Keratinocyte (primary cell): ENCODE results near the gene BAIAP2. TPM values are rescaled to one million over a fixed set of nuclear protein-coding genes. Genes with fewer than 3 reads are reported as not detected.
A peak's percentile ranks its signal among the peaks of the same experiment; 100 is the strongest.

Experiments
- DNase-seq: peaks from one replicate; pipeline ENCODE4 v3.0.0-alpha.2; 2011; ENCODE audit warnings: low read depth, missing footprints, low spot score
- FAIRE-seq: peaks from 2 replicates; lab custom pipeline; 2011; peaks lifted over from hg19 to GRCh38; lab: Jason Lieb, UNC
- H2AFZ ChIP-seq: 2 replicates; pipeline ENCODE4 v1.6.0; 2012; ENCODE audit warnings: low read length, control low read depth, inconsistent platforms; ENCODE audit not compliant: control insufficient read depth
- H3K27ac ChIP-seq: 2 replicates; pipeline ENCODE4 v1.5.1; 2011; ENCODE audit warnings: low read length; ENCODE audit not compliant: control insufficient read depth, insufficient read depth
- H3K27me3 ChIP-seq: 3 replicates; pipeline ENCODE4 v1.6.0; 2011; ENCODE audit warnings: low read length; ENCODE audit not compliant: control insufficient read depth, insufficient read depth; ENCODE audit errors: extremely low read depth
- H3K36me3 ChIP-seq, 2 experiments: 2 replicates in 1 of 2; 3 replicates in 1 of 2; pipeline ENCODE4 v1.5.1; 2011; ENCODE audit warnings: low read length in 2 of 2, mild to moderate bottlenecking in 1 of 2; ENCODE audit not compliant: control insufficient read depth in 2 of 2, insufficient read depth in 2 of 2; ENCODE audit errors: extremely low read depth in 1 of 2
- H3K4me1 ChIP-seq: 3 replicates; pipeline ENCODE4 v1.5.1; 2011; ENCODE audit warnings: low read length; ENCODE audit not compliant: control insufficient read depth, insufficient read depth; ENCODE audit errors: extremely low read depth
- H3K4me2 ChIP-seq: 3 replicates; pipeline ENCODE4 v1.6.0; 2011; ENCODE audit warnings: low read depth, low read length; ENCODE audit not compliant: control insufficient read depth, insufficient read depth; ENCODE audit errors: extremely low read depth
- H3K4me3 ChIP-seq, 3 experiments: fragments of 200-600 bp in 1 of 3; sonication (generic) in 1 of 3; 2 replicates in 2 of 3; 3 replicates in 1 of 3; pipeline ENCODE4 v1.5.1; 2011 to 2016; ENCODE audit warnings: low read length in 3 of 3, mild to moderate bottlenecking in 3 of 3, control low read depth in 2 of 3, inconsistent platforms in 1 of 3, low read depth in 1 of 3, mixed read lengths in 1 of 3, mixed run types in 1 of 3, moderate library complexity in 1 of 3; ENCODE audit not compliant: control insufficient read depth in 2 of 3, insufficient read depth in 2 of 3; ENCODE audit errors: extremely low read depth in 1 of 3
- H3K79me2 ChIP-seq: 2 replicates; pipeline ENCODE4 v1.6.0; 2012; ENCODE audit warnings: low read length; ENCODE audit not compliant: control insufficient read depth, insufficient read depth
- H3K9ac ChIP-seq: 3 replicates; pipeline ENCODE4 v1.6.0; 2011; ENCODE audit warnings: low read length; ENCODE audit not compliant: control insufficient read depth, insufficient read depth; ENCODE audit errors: extremely low read depth
- H3K9me1 ChIP-seq: 3 replicates; pipeline ENCODE4 v1.6.0; 2011; ENCODE audit warnings: low read length; ENCODE audit not compliant: control insufficient read depth, insufficient read depth; ENCODE audit errors: extremely low read depth
- H3K9me3 ChIP-seq: 2 replicates; pipeline ENCODE4 v1.5.1; 2012; ENCODE audit warnings: low read depth, low read length; ENCODE audit not compliant: control insufficient read depth
- H4K20me1 ChIP-seq: 3 replicates; pipeline ENCODE4 v1.6.0; 2011; ENCODE audit warnings: low read length; ENCODE audit not compliant: control insufficient read depth, insufficient read depth; ENCODE audit errors: extremely low read depth
- CTCF ChIP-seq, 3 experiments: IDR thresholded peaks in 1 of 3; conservative IDR thresholded peaks in 1 of 3; optimal IDR thresholded peaks in 1 of 3; 2 replicates in 2 of 3; 3 replicates in 1 of 3; pipeline versions ENCODE3 to v1.5.1; 2011; ENCODE audit warnings: low read length in 3 of 3, mild to moderate bottlenecking in 3 of 3, moderate library complexity in 2 of 3, control low read depth in 1 of 3, inconsistent platforms in 1 of 3; ENCODE audit not compliant: insufficient read depth in 2 of 3; ENCODE audit errors: extremely low read depth in 1 of 3
- EZH2 ChIP-seq: IDR thresholded peaks from one replicate; pipeline ENCODE4 v1.6.1; 2012; ENCODE audit warnings: inconsistent platforms, mild to moderate bottlenecking, low read length, moderate library complexity
- dilution Hi-C: fragments of 300-500 bp; cut with MboI; formaldehyde crosslinking; loops from one replicate; pipeline ENCODE4 v1.7.0; 2020; ENCODE audit warnings: low sequenced_read_pairs; ENCODE audit not compliant: extremely low pct_ligation_motif_present
- polyA plus RNA-seq, 5 experiments: library from polyadenylated mRNA; depleted of rRNA in 3 of 5; stranded (reverse) in 3 of 5; stranded (forward) in 1 of 5; unstranded in 1 of 5; fragments of >200 nt; gene quantifications; 1 replicate in 1 of 5; 2 replicates in 3 of 5; 3 replicates in 1 of 5; pipeline versions ENCODE4 v1.2.1 to v1.2.3, GENCODE V29; 2011 to 2012; ENCODE audit warnings: missing spikeins in 2 of 5, low read depth in 1 of 5, low replicate concordance in 1 of 5

The BAIAP2 gene
- polyA plus RNA-seq, 1 donor (not counting 4 experiments of a cell fraction or from before 2014, with no cell fraction given), result 56.7 TPM

DNA sequence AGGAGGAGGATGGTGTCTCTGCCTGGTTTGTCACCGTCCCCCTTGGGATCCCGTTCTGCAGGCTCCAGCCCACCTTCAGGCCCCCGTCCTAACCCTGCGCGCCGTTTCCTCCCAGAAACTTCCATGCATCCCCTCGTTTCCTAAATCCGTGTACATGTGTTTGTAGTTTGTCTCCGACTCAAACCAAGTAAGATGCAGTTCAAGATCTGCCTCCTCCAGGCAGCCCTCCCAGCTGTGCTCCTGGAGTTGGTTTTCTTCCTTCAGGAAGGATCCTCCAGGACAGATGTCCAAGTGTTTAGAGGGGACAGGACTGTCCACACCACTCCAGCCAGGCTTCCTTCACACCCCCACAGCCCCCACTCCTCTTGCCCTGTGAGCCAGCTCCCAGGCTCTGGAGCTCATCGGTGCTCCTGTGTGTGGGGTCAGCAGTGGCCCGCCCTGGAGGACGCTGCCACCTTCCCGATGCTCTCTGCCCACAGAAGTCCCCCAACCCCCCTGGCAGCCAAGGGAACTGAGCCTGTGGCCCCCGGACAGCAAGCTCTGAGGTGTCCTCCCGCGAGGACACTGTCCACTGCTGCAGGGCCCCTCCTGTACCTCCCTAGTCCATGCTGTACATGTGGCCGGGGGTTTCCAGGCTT lies 11.3 kb downstream of the BAIAP2 start:
- H3K36me3 ChIP-seq, result peaks cover 9 to 10% of the 10 kb centered on the region in 2 experiments
- no peaks in the 10 kb centered on the region for H4K20me1 ChIP-seq
- peaks cover 95% of the 10 kb centered on the region for H3K79me2 ChIP-seq
- peak overlapping the region; percentile 7 for H3K9ac ChIP-seq
- FAIRE-seq (no peak), DNase-seq (no peak)
- peaks cover 5% of the 10 kb centered on the region for H3K9me1 ChIP-seq
- no peak overlapping the region for H2AFZ ChIP-seq
- H3K4me2 ChIP-seq, result no peak overlapping the region
- no peak overlapping the region for H3K4me3 ChIP-seq
- no peak overlapping the region for H3K27ac ChIP-seq
- H3K27me3 ChIP-seq, result no peaks in the 10 kb centered on the region
- peaks cover 74% of the 10 kb centered on the region for H3K4me1 ChIP-seq
- H3K9me3 ChIP-seq, result no peaks in the 10 kb centered on the region
- dilution Hi-C loops, result no loop called here
- no peak for TF ChIP-seq EZH2
- TF ChIP-seq CTCF (optimal IDR thresholded peaks at IDR 0.05 in 1 of 3, IDR thresholded peaks at IDR 0.05 in 1 of 3, conservative IDR thresholded peaks at IDR 0.05 in 1 of 3; ENCODE audit: extremely low read depth in 1 of 3, insufficient read depth in 2 of 3, low read length in 3 of 3), result no peak

DNA sequence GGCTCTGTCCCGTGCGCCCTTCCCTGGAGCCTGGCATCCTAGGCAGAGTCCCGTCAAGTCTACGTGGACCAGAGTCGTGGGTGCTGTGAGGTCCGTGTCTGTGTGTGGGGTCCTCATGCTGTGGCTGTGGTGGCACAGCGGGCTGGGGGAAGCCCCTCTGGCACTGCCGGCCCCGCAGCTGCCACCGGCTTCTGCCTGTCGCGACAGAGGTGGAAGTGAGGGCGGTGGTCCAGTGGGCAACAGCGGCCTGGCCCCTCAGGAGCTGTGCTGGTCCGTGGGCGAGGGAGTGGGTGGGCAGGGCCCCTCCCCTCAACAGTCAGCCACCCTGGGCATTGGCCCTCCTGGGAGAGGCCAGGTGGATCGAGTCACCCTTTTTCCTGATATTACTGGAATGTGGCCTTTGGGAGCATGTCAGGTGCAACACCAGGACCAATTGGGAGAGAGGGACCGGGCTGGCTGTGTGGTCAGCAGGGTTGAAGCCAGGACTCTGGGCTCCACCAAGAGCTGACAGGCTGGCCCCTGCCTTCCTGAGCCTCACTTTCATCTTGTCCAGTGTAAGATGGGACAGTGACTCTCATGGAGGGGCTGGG lies 11.9 kb downstream of the BAIAP2 start:
- dilution Hi-C loops, result no loop called here
- no peak overlapping the region for H3K4me2 ChIP-seq
- no peak overlapping the region for H3K9ac ChIP-seq
- H3K79me2 ChIP-seq, result peaks cover 95% of the 10 kb centered on the region
- no peak overlapping the region for H2AFZ ChIP-seq
- no peaks in the 10 kb centered on the region for H4K20me1 ChIP-seq
- TF ChIP-seq EZH2 (no peak), CTCF (optimal IDR thresholded peaks at IDR 0.05 in 1 of 3, IDR thresholded peaks at IDR 0.05 in 1 of 3, conservative IDR thresholded peaks at IDR 0.05 in 1 of 3; ENCODE audit: extremely low read depth in 1 of 3, insufficient read depth in 2 of 3, low read length in 3 of 3) (no peak)
- FAIRE-seq (no peak), DNase-seq (no peak)
- no peak overlapping the region for H3K4me3 ChIP-seq
- H3K9me3 ChIP-seq, result no peaks in the 10 kb centered on the region
- H3K9me1 ChIP-seq, result peaks cover 5% of the 10 kb centered on the region
- H3K27me3 ChIP-seq, result no peaks in the 10 kb centered on the region
- no peak overlapping the region for H3K27ac ChIP-seq
- peaks cover 9 to 10% of the 10 kb centered on the region in 2 experiments for H3K36me3 ChIP-seq
- H3K4me1 ChIP-seq, result peaks cover 74% of the 10 kb centered on the region
